ENCODE measurements around the gene PTCHD1. TPM values are rescaled to one million over a fixed set of nuclear protein-coding genes. Genes with fewer than 3 reads are reported as not detected.

Gene PTCHD1
- total RNA-seq, 1 experiment from 2014 or later = not detected

- no peaks in the 10 kb centered on the region for H3K79me2 ChIP-seq (ENCODE audit: low read length)
- no peaks in the 10 kb centered on the region for H3K4me1 ChIP-seq (ENCODE audit: low read length)
- DNase-seq = no peak
- H2AFZ ChIP-seq (ENCODE audit: low read length) = no peak overlapping the region
- no peaks in the 10 kb centered on the region for H3K27me3 ChIP-seq (ENCODE audit: low read length)
- H3K9me3 ChIP-seq (ENCODE audit: low read length) = no peaks in the 10 kb centered on the region
- H3K4me2 ChIP-seq (ENCODE audit: low read depth, low read length, poor library complexity, severe bottlenecking) = no peak overlapping the region
- H3K27ac ChIP-seq (ENCODE audit: low read length) = no peak overlapping the region
- no peaks in the 10 kb centered on the region for H3K9me2 ChIP-seq (replicated peaks; ENCODE audit: insufficient read depth, low read length)
- no peaks in the 10 kb centered on the region for H4K20me1 ChIP-seq (ENCODE audit: insufficient read depth, low read depth, low read length)
- H3K4me3 ChIP-seq (ENCODE audit: low read length) = no peak overlapping the region
- no peaks in the 10 kb centered on the region; the same call in 1 of the 2 replicates for H3K36me3 ChIP-seq (ENCODE audit: insufficient read depth, low read length)
- no peak overlapping the region for H3K9ac ChIP-seq (ENCODE audit: low read length)
Observed at GRCh38 chrX:23338334-23338733, 3.7 kb downstream of the PTCHD1 start.

GRCh38 chrX:23341452-23341851 lies 6.8 kb downstream of the PTCHD1 start:
- H2AFZ ChIP-seq (ENCODE audit: low read length) = no peak overlapping the region
- no peaks in the 10 kb centered on the region for H4K20me1 ChIP-seq (ENCODE audit: insufficient read depth, low read depth, low read length)
- H3K36me3 ChIP-seq (ENCODE audit: insufficient read depth, low read length) = no peaks in the 10 kb centered on the region; the same call in 1 of the 2 replicates
- no peak for DNase-seq
- no peaks in the 10 kb centered on the region for H3K4me1 ChIP-seq (ENCODE audit: low read length)
- H3K4me3 ChIP-seq (ENCODE audit: low read length) = no peak overlapping the region
- H3K79me2 ChIP-seq (ENCODE audit: low read length) = no peaks in the 10 kb centered on the region
- no peak overlapping the region for H3K4me2 ChIP-seq (ENCODE audit: low read depth, low read length, poor library complexity, severe bottlenecking)
- H3K9me2 ChIP-seq (replicated peaks; ENCODE audit: insufficient read depth, low read length) = no peaks in the 10 kb centered on the region
- no peaks in the 10 kb centered on the region for H3K9me3 ChIP-seq (ENCODE audit: low read length)
- no peaks in the 10 kb centered on the region for H3K27me3 ChIP-seq (ENCODE audit: low read length)
- no peak overlapping the region for H3K27ac ChIP-seq (ENCODE audit: low read length)
- no peak overlapping the region for H3K9ac ChIP-seq (ENCODE audit: low read length)

- Histone ChIP-seq H3K4me2 (ENCODE audit: low read depth, low read length, poor library complexity, severe bottlenecking) (no peak overlapping the region), H3K9me2 (replicated peaks; ENCODE audit: insufficient read depth, low read length) (no peaks in the 10 kb centered on the region), H3K9ac (ENCODE audit: low read length) (no peak overlapping the region), H3K27ac (ENCODE audit: low read length) (no peak overlapping the region), H3K36me3 (ENCODE audit: insufficient read depth, low read length) (no peaks in the 10 kb centered on the region; the same call in 1 of the 2 replicates), H3K4me1 (ENCODE audit: low read length) (no peaks in the 10 kb centered on the region), H3K79me2 (ENCODE audit: low read length) (no peaks in the 10 kb centered on the region), H4K20me1 (ENCODE audit: insufficient read depth, low read depth, low read length) (no peaks in the 10 kb centered on the region), H2AFZ (ENCODE audit: low read length) (no peak overlapping the region), H3K4me3 (ENCODE audit: low read length) (no peak overlapping the region), H3K9me3 (ENCODE audit: low read length) (no peaks in the 10 kb centered on the region), H3K27me3 (ENCODE audit: low read length) (no peaks in the 10 kb centered on the region)
- no peak for DNase-seq
Observed at GRCh38 chrX:23344238-23344903, 9.7 kb downstream of the PTCHD1 start.

- H3K36me3 ChIP-seq (ENCODE audit: insufficient read depth, low read length) = no peaks in the 10 kb centered on the region
- H4K20me1 ChIP-seq (ENCODE audit: insufficient read depth, low read depth, low read length) = no peaks in the 10 kb centered on the region
- H3K27ac ChIP-seq (ENCODE audit: low read length) = no peak overlapping the region
- no peak overlapping the region for H3K4me2 ChIP-seq (ENCODE audit: low read depth, low read length, poor library complexity, severe bottlenecking)
- no peak for DNase-seq
- H3K9ac ChIP-seq (ENCODE audit: low read length) = no peak overlapping the region
- no peak overlapping the region for H2AFZ ChIP-seq (ENCODE audit: low read length)
- H3K4me3 ChIP-seq (ENCODE audit: low read length) = no peak overlapping the region
- no peaks in the 10 kb centered on the region for H3K79me2 ChIP-seq (ENCODE audit: low read length)
- no peaks in the 10 kb centered on the region for H3K4me1 ChIP-seq (ENCODE audit: low read length)
- no peaks in the 10 kb centered on the region for H3K9me3 ChIP-seq (ENCODE audit: low read length)
- no peaks in the 10 kb centered on the region for H3K27me3 ChIP-seq (ENCODE audit: low read length)
- H3K9me2 ChIP-seq (replicated peaks; ENCODE audit: insufficient read depth, low read length) = no peaks in the 10 kb centered on the region
Observed at GRCh38 chrX:23344904-23345271, 10.2 kb downstream of the PTCHD1 start.

- no peaks in the 10 kb centered on the region for H3K79me2 ChIP-seq (ENCODE audit: low read length)
- no peak overlapping the region for H2AFZ ChIP-seq (ENCODE audit: low read length)
- no peaks in the 10 kb centered on the region for H4K20me1 ChIP-seq (ENCODE audit: insufficient read depth, low read depth, low read length)
- no peak overlapping the region for H3K9ac ChIP-seq (ENCODE audit: low read length)
- H3K4me1 ChIP-seq (ENCODE audit: low read length) = no peaks in the 10 kb centered on the region
- no peaks in the 10 kb centered on the region for H3K9me2 ChIP-seq (replicated peaks; ENCODE audit: insufficient read depth, low read length)
- no peak overlapping the region for H3K4me3 ChIP-seq (ENCODE audit: low read length)
- H3K27me3 ChIP-seq (ENCODE audit: low read length) = no peaks in the 10 kb centered on the region
- no peaks in the 10 kb centered on the region for H3K9me3 ChIP-seq (ENCODE audit: low read length)
- DNase-seq = no peak
- H3K27ac ChIP-seq (ENCODE audit: low read length) = no peak overlapping the region
- H3K36me3 ChIP-seq (ENCODE audit: insufficient read depth, low read length) = no peaks in the 10 kb centered on the region
- no peak overlapping the region for H3K4me2 ChIP-seq (ENCODE audit: low read depth, low read length, poor library complexity, severe bottlenecking)
Observed at GRCh38 chrX:23356189-23356588, 21.5 kb downstream of the PTCHD1 start.

- H3K27me3 ChIP-seq (ENCODE audit: low read length) = no peaks in the 10 kb centered on the region
- H3K9ac ChIP-seq (ENCODE audit: low read length) = no peak overlapping the region
- H3K4me3 ChIP-seq (ENCODE audit: low read length) = no peak overlapping the region
- no peak for DNase-seq
- no peaks in the 10 kb centered on the region for H3K79me2 ChIP-seq (ENCODE audit: low read length)
- H3K9me2 ChIP-seq (replicated peaks; ENCODE audit: insufficient read depth, low read length) = no peaks in the 10 kb centered on the region
- no peak overlapping the region for H2AFZ ChIP-seq (ENCODE audit: low read length)
- H3K4me1 ChIP-seq (ENCODE audit: low read length) = no peaks in the 10 kb centered on the region
- no peaks in the 10 kb centered on the region for H4K20me1 ChIP-seq (ENCODE audit: insufficient read depth, low read depth, low read length)
- H3K27ac ChIP-seq (ENCODE audit: low read length) = no peak overlapping the region
- no peak overlapping the region for H3K4me2 ChIP-seq (ENCODE audit: low read depth, low read length, poor library complexity, severe bottlenecking)
- H3K36me3 ChIP-seq (ENCODE audit: insufficient read depth, low read length) = no peaks in the 10 kb centered on the region
- no peaks in the 10 kb centered on the region for H3K9me3 ChIP-seq (ENCODE audit: low read length)
Observed at GRCh38 chrX:23364416-23364815, 29.8 kb downstream of the PTCHD1 start.

- no peaks in the 10 kb centered on the region for H3K27me3 ChIP-seq (ENCODE audit: low read length)
- no peaks in the 10 kb centered on the region for H3K9me2 ChIP-seq (replicated peaks; ENCODE audit: insufficient read depth, low read length)
- H3K9ac ChIP-seq (ENCODE audit: low read length) = no peak overlapping the region
- H3K79me2 ChIP-seq (ENCODE audit: low read length) = no peaks in the 10 kb centered on the region
- no peak overlapping the region for H3K4me2 ChIP-seq (ENCODE audit: low read depth, low read length, poor library complexity, severe bottlenecking)
- no peak overlapping the region for H3K27ac ChIP-seq (ENCODE audit: low read length)
- no peak overlapping the region for H3K4me3 ChIP-seq (ENCODE audit: low read length)
- H3K4me1 ChIP-seq (ENCODE audit: low read length) = no peaks in the 10 kb centered on the region
- H3K9me3 ChIP-seq (ENCODE audit: low read length) = no peaks in the 10 kb centered on the region
- no peak overlapping the region for H2AFZ ChIP-seq (ENCODE audit: low read length)
- no peak for DNase-seq
- H3K36me3 ChIP-seq (ENCODE audit: insufficient read depth, low read length) = no peaks in the 10 kb centered on the region
- no peaks in the 10 kb centered on the region for H4K20me1 ChIP-seq (ENCODE audit: insufficient read depth, low read depth, low read length)
Observed at GRCh38 chrX:23365541-23365940, 30.9 kb downstream of the PTCHD1 start.

- Histone ChIP-seq H3K27ac (ENCODE audit: low read length) (no peak overlapping the region), H3K9ac (ENCODE audit: low read length) (no peak overlapping the region)
Observed at GRCh38 chrX:23366914-23367313, 32.3 kb downstream of the PTCHD1 start.

More at GRCh38 chrX:23366914-23367313, 32.3 kb downstream of the PTCHD1 start:
- Histone ChIP-seq H3K79me2 (ENCODE audit: low read length) (no peaks in the 10 kb centered on the region), H4K20me1 (ENCODE audit: insufficient read depth, low read depth, low read length) (no peaks in the 10 kb centered on the region), H3K27me3 (ENCODE audit: low read length) (no peaks in the 10 kb centered on the region), H3K36me3 (ENCODE audit: insufficient read depth, low read length) (no peaks in the 10 kb centered on the region), H2AFZ (ENCODE audit: low read length) (no peak overlapping the region), H3K9me3 (ENCODE audit: low read length) (no peaks in the 10 kb centered on the region), H3K4me1 (ENCODE audit: low read length) (no peaks in the 10 kb centered on the region), H3K4me3 (ENCODE audit: low read length) (no peak overlapping the region), H3K4me2 (ENCODE audit: low read depth, low read length, poor library complexity, severe bottlenecking) (no peak overlapping the region), H3K9me2 (replicated peaks; ENCODE audit: insufficient read depth, low read length) (no peaks in the 10 kb centered on the region)
- DNase-seq = no peak
